Measurements from ENCODE around the gene PKIG.
"Not testable (repeated sequence)": the region's sequence is repeated elsewhere in the genome, so short reads cannot be mapped to it uniquely, and the experiment has no call there.

The PKIG gene

GRCh38 chr20:44653546-44653945, 71.2 kb downstream of the PKIG start:
- no peak for DNase-seq (ENCODE audit: low spot score)
- no peak for TF ChIP-seq CTCF (IDR thresholded peaks at IDR 0.05; ENCODE audit: extremely low read depth, insufficient read depth, missing control alignments)
- in situ Hi-C loops (cut with MboI; ENCODE audit: low pct_unique_long_range_greater_than_20kb, low sequenced_read_pairs, unreplicated experiment), result no loop called here

GRCh38 chr20:44654210-44654609, 71.8 kb downstream of the PKIG start:
- DNase-seq (ENCODE audit: low spot score); in situ Hi-C loops (cut with MboI; ENCODE audit: low pct_unique_long_range_greater_than_20kb, low sequenced_read_pairs, unreplicated experiment): not testable (repeated sequence)

- no peak for DNase-seq (ENCODE audit: low spot score)
- in situ Hi-C loops (cut with MboI; ENCODE audit: low pct_unique_long_range_greater_than_20kb, low sequenced_read_pairs, unreplicated experiment), result no loop called here
These were observed 74.1 kb downstream of the PKIG start for GRCh38 chr20:44656448-44656847.

GRCh38 chr20:44657875-44658274, 75.5 kb downstream of the PKIG start:
- TF ChIP-seq CTCF (IDR thresholded peaks at IDR 0.05; ENCODE audit: extremely low read depth, insufficient read depth, missing control alignments), result no peak
- no peak for DNase-seq (ENCODE audit: low spot score)
- in situ Hi-C loops (cut with MboI; ENCODE audit: low pct_unique_long_range_greater_than_20kb, low sequenced_read_pairs, unreplicated experiment), result no loop called here

More at GRCh38 chr20:44656448-44656847, 74.1 kb downstream of the PKIG start:
- TF ChIP-seq CTCF (IDR thresholded peaks at IDR 0.05; ENCODE audit: extremely low read depth, insufficient read depth, missing control alignments), result no peak

- in situ Hi-C loops (cut with MboI; ENCODE audit: low pct_unique_long_range_greater_than_20kb, low sequenced_read_pairs, unreplicated experiment), result no loop called here
- DNase-seq (ENCODE audit: low spot score), result no peak
- TF ChIP-seq CTCF (IDR thresholded peaks at IDR 0.05; ENCODE audit: extremely low read depth, insufficient read depth, missing control alignments), result no peak
These were observed 76.4 kb downstream of the PKIG start for GRCh38 chr20:44658810-44659209.

GRCh38 chr20:44659931-44660330, 77.6 kb downstream of the PKIG start:
- no peak for DNase-seq (ENCODE audit: low spot score)
- no peak for TF ChIP-seq CTCF (IDR thresholded peaks at IDR 0.05; ENCODE audit: extremely low read depth, insufficient read depth, missing control alignments)
- in situ Hi-C loops (cut with MboI; ENCODE audit: low pct_unique_long_range_greater_than_20kb, low sequenced_read_pairs, unreplicated experiment), result no loop called here

GRCh38 chr20:44660581-44660980, 78.2 kb downstream of the PKIG start:
- no peak for TF ChIP-seq CTCF (IDR thresholded peaks at IDR 0.05; ENCODE audit: extremely low read depth, insufficient read depth, missing control alignments)
- in situ Hi-C loops (cut with MboI; ENCODE audit: low pct_unique_long_range_greater_than_20kb, low sequenced_read_pairs, unreplicated experiment), result no loop called here
- no peak for DNase-seq (ENCODE audit: low spot score)
